ENCODE results near the gene RANBP3.

Gene RANBP3

GRCh38 chr19:5952193-5953029, 25.5 kb downstream of the RANBP3 start:
- no peak overlapping the region for H3K4me3 ChIP-seq (ENCODE audit: low read length)
- H3K4me1 ChIP-seq (ENCODE audit: control insufficient read depth, insufficient read depth, low read length) = peaks cover 45% of the 10 kb centered on the region
- H3K4me2 ChIP-seq (ENCODE audit: low read length) = no peak overlapping the region
- no peaks in the 10 kb centered on the region for H3K27me3 ChIP-seq (ENCODE audit: control insufficient read depth, insufficient read depth, low read length)
- no peaks in the 10 kb centered on the region for H3K9me3 ChIP-seq (replicated peaks; ENCODE audit: low read length)
- H3K9ac ChIP-seq (ENCODE audit: low read depth, low read length) = no peak overlapping the region
- peaks cover 19% of the 10 kb centered on the region for H3K36me3 ChIP-seq (ENCODE audit: insufficient read depth, low read length)

GRCh38 chr19:5951338-5951861, 26.5 kb downstream of the RANBP3 start:
- no peak overlapping the region for H3K4me3 ChIP-seq (ENCODE audit: low read length)
- no peak overlapping the region for H3K9ac ChIP-seq (ENCODE audit: low read depth, low read length)
- H3K4me2 ChIP-seq (ENCODE audit: low read length) = no peak overlapping the region
- H3K27me3 ChIP-seq (ENCODE audit: control insufficient read depth, insufficient read depth, low read length) = no peaks in the 10 kb centered on the region
- H3K36me3 ChIP-seq (ENCODE audit: insufficient read depth, low read length) = peaks cover 19% of the 10 kb centered on the region
- no peaks in the 10 kb centered on the region for H3K9me3 ChIP-seq (replicated peaks; ENCODE audit: low read length)
- peaks cover 41% of the 10 kb centered on the region for H3K4me1 ChIP-seq (ENCODE audit: control insufficient read depth, insufficient read depth, low read length)

GRCh38 chr19:5950741-5951140, 27.2 kb downstream of the RANBP3 start:
- Histone ChIP-seq H3K9me3 (replicated peaks; ENCODE audit: low read length) (no peaks in the 10 kb centered on the region), H3K9ac (ENCODE audit: low read depth, low read length) (no peak overlapping the region), H3K4me1 (ENCODE audit: control insufficient read depth, insufficient read depth, low read length) (peaks cover 40% of the 10 kb centered on the region), H3K27me3 (ENCODE audit: control insufficient read depth, insufficient read depth, low read length) (no peaks in the 10 kb centered on the region), H3K4me2 (ENCODE audit: low read length) (no peak overlapping the region), H3K36me3 (ENCODE audit: insufficient read depth, low read length) (peaks cover 24% of the 10 kb centered on the region), H3K4me3 (ENCODE audit: low read length) (no peak overlapping the region)

- Histone ChIP-seq H3K4me3 (ENCODE audit: low read length) (no peak overlapping the region), H3K9ac (ENCODE audit: low read depth, low read length) (no peak overlapping the region), H3K4me1 (ENCODE audit: control insufficient read depth, insufficient read depth, low read length) (peaks cover 32% of the 10 kb centered on the region), H3K4me2 (ENCODE audit: low read length) (no peak overlapping the region), H3K36me3 (ENCODE audit: insufficient read depth, low read length) (peaks cover 28% of the 10 kb centered on the region), H3K9me3 (replicated peaks; ENCODE audit: low read length) (no peaks in the 10 kb centered on the region), H3K27me3 (ENCODE audit: control insufficient read depth, insufficient read depth, low read length) (no peaks in the 10 kb centered on the region)
These were observed 28.1 kb downstream of the RANBP3 start for GRCh38 chr19:5949792-5950305.

- H3K4me3 ChIP-seq (ENCODE audit: low read length) = no peak overlapping the region
- no peak overlapping the region for H3K4me2 ChIP-seq (ENCODE audit: low read length)
- H3K4me1 ChIP-seq (ENCODE audit: control insufficient read depth, insufficient read depth, low read length) = peaks cover 25% of the 10 kb centered on the region
- no peaks in the 10 kb centered on the region for H3K9me3 ChIP-seq (replicated peaks; ENCODE audit: low read length)
- no peak overlapping the region for H3K9ac ChIP-seq (ENCODE audit: low read depth, low read length)
- peaks cover 28% of the 10 kb centered on the region for H3K36me3 ChIP-seq (ENCODE audit: insufficient read depth, low read length)
- no peaks in the 10 kb centered on the region for H3K27me3 ChIP-seq (ENCODE audit: control insufficient read depth, insufficient read depth, low read length)
These were observed 29.0 kb downstream of the RANBP3 start for GRCh38 chr19:5948752-5949564.

- peaks cover 32% of the 10 kb centered on the region for H3K36me3 ChIP-seq (ENCODE audit: insufficient read depth, low read length)
- no peak overlapping the region for H3K4me2 ChIP-seq (ENCODE audit: low read length)
- H3K27me3 ChIP-seq (ENCODE audit: control insufficient read depth, insufficient read depth, low read length) = no peaks in the 10 kb centered on the region
- no peak overlapping the region for H3K4me3 ChIP-seq (ENCODE audit: low read length)
- no peaks in the 10 kb centered on the region for H3K9me3 ChIP-seq (replicated peaks; ENCODE audit: low read length)
- peaks cover 16% of the 10 kb centered on the region for H3K4me1 ChIP-seq (ENCODE audit: control insufficient read depth, insufficient read depth, low read length)
- H3K9ac ChIP-seq (ENCODE audit: low read depth, low read length) = no peak overlapping the region
These were observed 30.5 kb downstream of the RANBP3 start for GRCh38 chr19:5947435-5947834.

GRCh38 chr19:5943623-5944022, 34.3 kb downstream of the RANBP3 start:
- H3K4me3 ChIP-seq (ENCODE audit: low read length) = no peak overlapping the region
- no peaks in the 10 kb centered on the region for H3K9me3 ChIP-seq (replicated peaks; ENCODE audit: low read length)
- H3K27me3 ChIP-seq (ENCODE audit: control insufficient read depth, insufficient read depth, low read length) = no peaks in the 10 kb centered on the region
- no peak overlapping the region for H3K9ac ChIP-seq (ENCODE audit: low read depth, low read length)
- peaks cover 37% of the 10 kb centered on the region for H3K36me3 ChIP-seq (ENCODE audit: insufficient read depth, low read length)
- H3K4me2 ChIP-seq (ENCODE audit: low read length) = no peak overlapping the region
- peaks cover 8% of the 10 kb centered on the region for H3K4me1 ChIP-seq (ENCODE audit: control insufficient read depth, insufficient read depth, low read length)

- Histone ChIP-seq H3K4me2 (ENCODE audit: low read length) (no peak overlapping the region), H3K27me3 (ENCODE audit: control insufficient read depth, insufficient read depth, low read length) (no peaks in the 10 kb centered on the region), H3K9ac (ENCODE audit: low read depth, low read length) (no peak overlapping the region), H3K36me3 (ENCODE audit: insufficient read depth, low read length) (peaks cover 37% of the 10 kb centered on the region), H3K4me1 (ENCODE audit: control insufficient read depth, insufficient read depth, low read length) (peaks cover 8% of the 10 kb centered on the region), H3K4me3 (ENCODE audit: low read length) (no peak overlapping the region), H3K9me3 (replicated peaks; ENCODE audit: low read length) (no peaks in the 10 kb centered on the region)
These were observed 34.9 kb downstream of the RANBP3 start for GRCh38 chr19:5943045-5943444.

GRCh38 chr19:5941673-5942072, 36.3 kb downstream of the RANBP3 start:
- H3K4me2 ChIP-seq (ENCODE audit: low read length) = no peak overlapping the region
- H3K9me3 ChIP-seq (replicated peaks; ENCODE audit: low read length) = no peaks in the 10 kb centered on the region
- H3K36me3 ChIP-seq (ENCODE audit: insufficient read depth, low read length) = peaks cover 46% of the 10 kb centered on the region
- H3K9ac ChIP-seq (ENCODE audit: low read depth, low read length) = no peak overlapping the region
- H3K4me3 ChIP-seq (ENCODE audit: low read length) = no peak overlapping the region
- H3K4me1 ChIP-seq (ENCODE audit: control insufficient read depth, insufficient read depth, low read length) = peaks cover 8% of the 10 kb centered on the region
- no peaks in the 10 kb centered on the region for H3K27me3 ChIP-seq (ENCODE audit: control insufficient read depth, insufficient read depth, low read length)

GRCh38 chr19:5940260-5941208, 37.4 kb downstream of the RANBP3 start:
- no peaks in the 10 kb centered on the region for H3K27me3 ChIP-seq (ENCODE audit: control insufficient read depth, insufficient read depth, low read length)
- H3K4me1 ChIP-seq (ENCODE audit: control insufficient read depth, insufficient read depth, low read length) = peaks cover 14% of the 10 kb centered on the region
- no peak overlapping the region for H3K4me2 ChIP-seq (ENCODE audit: low read length)
- no peak overlapping the region for H3K9ac ChIP-seq (ENCODE audit: low read depth, low read length)
- H3K4me3 ChIP-seq (ENCODE audit: low read length) = no peak overlapping the region
- H3K9me3 ChIP-seq (replicated peaks; ENCODE audit: low read length) = no peaks in the 10 kb centered on the region
- H3K36me3 ChIP-seq (ENCODE audit: insufficient read depth, low read length) = peaks cover 39% of the 10 kb centered on the region
